HEK293 (cell line): Measurements from ENCODE around the gene SHLD1.

ENCODE experiments used
- CTCF ChIA-PET: fragments of 350-600 bp; formaldehyde crosslinking; extraction: SDS; loops from one replicate; lab custom pipeline; 2021; ENCODE audit warnings: antibody characterized with exemption; lab: Yijun Ruan, JAX
- POLR2A ChIA-PET: fragments of 300-600 bp; formaldehyde crosslinking; extraction: SDS; loops from one replicate; lab custom pipeline; 2020; ENCODE audit warnings: antibody characterized with exemption, inconsistent platforms; lab: Yijun Ruan, JAX
- H3K27ac ChIP-seq: fragments of 200-500 bp; sonication (Bioruptor generic); 2 replicates; pipeline ENCODE4 v1.5.1; 2014; ENCODE audit warnings: low read depth, low read length, control low read depth, inconsistent platforms; ENCODE audit errors: extremely low read depth
- H3K36me3 ChIP-seq, 2 experiments: fragments of 200-500 bp in 1 of 2; sonication (Bioruptor generic) in 1 of 2; 1 replicate in 1 of 2; 2 replicates in 1 of 2; pipeline ENCODE4 v1.5.1; 2014 to 2017; ENCODE audit warnings: inconsistent platforms in 2 of 2, low read length in 2 of 2; ENCODE audit not compliant: control insufficient read depth in 2 of 2, insufficient read depth in 1 of 2
- H3K4me1 ChIP-seq: fragments of 200-500 bp; sonication (Bioruptor generic); 2 replicates; pipeline ENCODE4 v1.5.1; 2014; ENCODE audit warnings: mild to moderate bottlenecking, low read length, inconsistent platforms; ENCODE audit not compliant: control insufficient read depth, insufficient read depth
- H3K4me3 ChIP-seq: 2 replicates; pipeline ENCODE4 v1.5.1; 2011; ENCODE audit warnings: low read depth, mild to moderate bottlenecking, control low read depth, low read length, moderate library complexity
- H3K9me3 ChIP-seq: fragments of 200-500 bp; sonication (Bioruptor generic); 2 replicates; pipeline ENCODE4 v1.5.1; 2014; ENCODE audit warnings: low read depth, low read length, inconsistent platforms; ENCODE audit not compliant: control insufficient read depth, insufficient read depth
- HOXA7 ChIP-seq: sonication (generic); formaldehyde crosslinking; IDR thresholded peaks from 2 replicates; pipeline ENCODE4 v1.8.1; 2022; ENCODE audit warnings: missing genetic modification reagents, borderline replicate concordance
- KLF10 ChIP-seq: fragments of 450-650 bp; IDR thresholded peaks from 2 replicates; pipeline ENCODE4 v1.5.1; 2018; ENCODE audit warnings: missing biosample characterization, mild to moderate bottlenecking, missing genetic modification characterization
- REPIN1 ChIP-seq: fragments of 450-650 bp; formaldehyde crosslinking; IDR thresholded peaks from 2 replicates; pipeline ENCODE4 v1.5.1; 2017; ENCODE audit warnings: missing biosample characterization, missing genetic modification characterization, low read depth
- SETDB1 ChIP-seq: IDR thresholded peaks from one replicate; pipeline ENCODE4 v1.6.1; 2017; ENCODE audit warnings: mild to moderate bottlenecking, low read length, moderate library complexity, mixed read lengths; ENCODE audit not compliant: insufficient read length
- TRIM28 ChIP-seq: IDR thresholded peaks from 2 replicates; pipeline ENCODE4 v1.6.1; 2011; ENCODE audit warnings: low read length, control low read depth, borderline replicate concordance
- TSHZ1 ChIP-seq: fragments of 450-650 bp; formaldehyde crosslinking; IDR thresholded peaks from 2 replicates; pipeline ENCODE4 v1.5.1; 2016; ENCODE audit warnings: missing biosample characterization, missing genetic modification characterization, borderline replicate concordance
- WT1 ChIP-seq: fragments of 450-650 bp; formaldehyde crosslinking; IDR thresholded peaks from 2 replicates; pipeline ENCODE4 v1.5.1; 2016; ENCODE audit warnings: missing biosample characterization, missing genetic modification characterization
- YY2 ChIP-seq: fragments of 450-650 bp; formaldehyde crosslinking; IDR thresholded peaks from 2 replicates; pipeline ENCODE4 v1.5.1; 2016; ENCODE audit warnings: missing biosample characterization, missing genetic modification characterization
- ZBTB1 ChIP-seq: fragments of 450-650 bp; formaldehyde crosslinking; IDR thresholded peaks from 2 replicates; pipeline ENCODE4 v1.5.1; 2016; ENCODE audit warnings: missing biosample characterization, missing genetic modification characterization
- ZBTB48 ChIP-seq: fragments of 450-650 bp; formaldehyde crosslinking; IDR thresholded peaks from 2 replicates; pipeline ENCODE4 v1.5.1; 2016; ENCODE audit warnings: missing biosample characterization, missing genetic modification characterization
- ZNF112 ChIP-seq: fragments of 450-650 bp; formaldehyde crosslinking; IDR thresholded peaks from 2 replicates; pipeline ENCODE4 v1.5.0; 2017; ENCODE audit warnings: missing biosample characterization, missing genetic modification characterization
- ZNF146 ChIP-seq: fragments of 450-650 bp; formaldehyde crosslinking; IDR thresholded peaks from 2 replicates; pipeline ENCODE4 v1.5.1; 2016; ENCODE audit warnings: missing biosample characterization, missing genetic modification characterization
- ZNF16 ChIP-seq: fragments of 450-650 bp; formaldehyde crosslinking; IDR thresholded peaks from 2 replicates; pipeline ENCODE4 v1.5.1; 2016; ENCODE audit warnings: low read depth, missing biosample characterization, missing genetic modification characterization
- ZNF175 ChIP-seq: fragments of 450-650 bp; formaldehyde crosslinking; IDR thresholded peaks from 2 replicates; pipeline ENCODE4 v1.5.1; 2016; ENCODE audit warnings: missing biosample characterization, missing genetic modification characterization
- ZNF211 ChIP-seq: fragments of 450-650 bp; formaldehyde crosslinking; IDR thresholded peaks from 2 replicates; pipeline ENCODE4 v1.5.1; 2016; ENCODE audit warnings: low read depth, missing biosample characterization, missing genetic modification characterization
- ZNF280D ChIP-seq: fragments of 450-650 bp; formaldehyde crosslinking; IDR thresholded peaks from 2 replicates; pipeline ENCODE4 v1.5.1; 2016; ENCODE audit warnings: missing biosample characterization, missing genetic modification characterization
- ZNF501 ChIP-seq: fragments of 450-650 bp; formaldehyde crosslinking; IDR thresholded peaks from 2 replicates; pipeline ENCODE4 v1.5.1; 2016; ENCODE audit warnings: missing biosample characterization, missing genetic modification characterization
- ZNF555 ChIP-seq: fragments of 450-650 bp; formaldehyde crosslinking; conservative IDR thresholded peaks from 2 replicates; pipeline ENCODE4 v1.5.1; 2017; ENCODE audit warnings: missing biosample characterization, mild to moderate bottlenecking, missing genetic modification characterization, inconsistent platforms
- ZNF623 ChIP-seq: fragments of 450-650 bp; formaldehyde crosslinking; IDR thresholded peaks from 2 replicates; pipeline ENCODE4 v1.5.1; 2016; ENCODE audit warnings: missing biosample characterization, missing genetic modification characterization
- ZNF658 ChIP-seq: fragments of 450-650 bp; formaldehyde crosslinking; IDR thresholded peaks from 2 replicates; pipeline ENCODE4; 2016; ENCODE audit warnings: missing biosample characterization, missing genetic modification characterization
- ZNF692 ChIP-seq: fragments of 450-650 bp; formaldehyde crosslinking; IDR thresholded peaks from 2 replicates; pipeline ENCODE4 v1.5.1; 2016; ENCODE audit warnings: missing biosample characterization, missing genetic modification characterization
- ZNF76 ChIP-seq: fragments of 450-650 bp; formaldehyde crosslinking; IDR thresholded peaks from 2 replicates; pipeline ENCODE4; 2016; ENCODE audit warnings: low read depth, missing biosample characterization, missing genetic modification characterization, borderline replicate concordance
- ZNF843 ChIP-seq: fragments of 450-650 bp; formaldehyde crosslinking; IDR thresholded peaks from 2 replicates; pipeline ENCODE4 v1.5.1; 2016; ENCODE audit warnings: missing biosample characterization, missing genetic modification characterization
- ZSCAN18 ChIP-seq: fragments of 450-650 bp; formaldehyde crosslinking; IDR thresholded peaks from 2 replicates; pipeline ENCODE4 v1.5.1; 2016; ENCODE audit warnings: missing biosample characterization, missing genetic modification characterization
- ZXDB ChIP-seq: fragments of 450-650 bp; formaldehyde crosslinking; IDR thresholded peaks from 2 replicates; pipeline ENCODE4 v1.5.1; 2016; ENCODE audit warnings: missing biosample characterization, missing genetic modification characterization

SHLD1 gene

GRCh38 chr20:5890773-5891441, 140.7 kb downstream of the SHLD1 start:
- CTCF ChIA-PET, result no interaction called here

GRCh38 chr20:5893052-5893451, 142.9 kb downstream of the SHLD1 start:
- no peak overlapping the region for H3K4me3 ChIP-seq
- POLR2A ChIA-PET, result no interaction called here
- TF ChIP-seq ZNF280D (no peak), ZNF658 (tag by site-specific recombination) (no peak), ZNF501 (tag by site-specific recombination) (no peak), ZNF112 (tag by site-specific recombination) (no peak), ZNF76 (no peak), ZNF146 (tag by site-specific recombination) (no peak)
- TF ChIP-seq, all 188 proteins: peak for 0
- Histone ChIP-seq H3K4me1 (no peaks in the 10 kb centered on the region), H3K27ac (no peak overlapping the region), H3K9me3 (no peaks in the 10 kb centered on the region), H3K36me3 (no peaks in the 10 kb centered on the region)
- CTCF ChIA-PET, result no interaction called here

More at GRCh38 chr20:5890773-5891441, 140.7 kb downstream of the SHLD1 start:
- no peaks in the 10 kb centered on the region for H3K4me1 ChIP-seq
- no peak for TF ChIP-seq HOXA7 (CRISPR knock-in tag)
- no peak for TF ChIP-seq SETDB1
- TF ChIP-seq REPIN1 (tag by site-specific recombination), result no peak
- TF ChIP-seq TSHZ1 (tag by site-specific recombination), result no peak
- TF ChIP-seq ZNF16, result no peak
- TF ChIP-seq ZNF623, result no peak
- TF ChIP-seq WT1 (tag by site-specific recombination), result no peak
- TF ChIP-seq ZNF692, result no peak
- TF ChIP-seq ZXDB (tag by site-specific recombination), result no peak
- no peak for TF ChIP-seq ZSCAN18
- no peak for TF ChIP-seq YY2 (tag by site-specific recombination)
- no peak for TF ChIP-seq ZNF843 (tag by site-specific recombination)
- no peak for TF ChIP-seq ZBTB48 (tag by site-specific recombination)
- no peak for TF ChIP-seq ZNF175 (tag by site-specific recombination)
- TF ChIP-seq ZNF501 (tag by site-specific recombination), result no peak
- TF ChIP-seq ZNF211 (tag by site-specific recombination), result no peak
- TF ChIP-seq ZNF555 (tag by site-specific recombination), result no peak
- no peak for TF ChIP-seq KLF10 (tag by site-specific recombination)
- TF ChIP-seq TRIM28, result no peak
- TF ChIP-seq ZBTB1 (tag by site-specific recombination), result no peak
- TF ChIP-seq, all 188 proteins: peak for 0
- Histone ChIP-seq H3K4me3 (no peak overlapping the region), H3K27ac (no peak overlapping the region), H3K9me3 (no peaks in the 10 kb centered on the region), H3K36me3 (no peaks in the 10 kb centered on the region)
- POLR2A ChIA-PET, result no interaction called here
